Retinal pigment epithelial cell (primary cell): ENCODE data around the gene ZNF407.

ENCODE experiments used
- DNase-seq: peaks from one replicate; pipeline ENCODE4 v3.0.0-alpha.2; 2010; ENCODE audit warnings: low read depth
- H3K4me3 ChIP-seq: 2 replicates; pipeline ENCODE4 v1.5.1; 2011; ENCODE audit warnings: mild to moderate bottlenecking, low read length, control low read depth, moderate library complexity
- CTCF ChIP-seq: conservative IDR thresholded peaks from 2 replicates; pipeline ENCODE4 v1.5.1; 2011; ENCODE audit warnings: low read depth, low read length, control low read depth, inconsistent platforms

ZNF407 gene

GRCh38 chr18:74571895-74572680 lies 25.6 kb upstream of the ZNF407 start:
- no peak for TF ChIP-seq CTCF
- no peak overlapping the region for H3K4me3 ChIP-seq
- no peak for DNase-seq

GRCh38 chr18:74573053-74573452 lies 24.6 kb upstream of the ZNF407 start:
- TF ChIP-seq CTCF = no peak
- H3K4me3 ChIP-seq = no peak overlapping the region

GRCh38 chr18:74574916-74575315 lies 22.8 kb upstream of the ZNF407 start:
- no peak for TF ChIP-seq CTCF
- no peak for DNase-seq

More at GRCh38 chr18:74573053-74573452, 24.6 kb upstream of the ZNF407 start:
- DNase-seq = no peak

GRCh38 chr18:74577019-74577418 lies 20.7 kb upstream of the ZNF407 start:
- DNase-seq = no peak
- no peak overlapping the region for H3K4me3 ChIP-seq
- no peak for TF ChIP-seq CTCF

More at GRCh38 chr18:74574916-74575315, 22.8 kb upstream of the ZNF407 start:
- H3K4me3 ChIP-seq = no peak overlapping the region

GRCh38 chr18:74579496-74580065 lies 18.1 kb upstream of the ZNF407 start:
- no peak for TF ChIP-seq CTCF
- H3K4me3 ChIP-seq = no peak overlapping the region
- DNase-seq = no peak

- no peak for TF ChIP-seq CTCF
- DNase-seq = no peak
- no peak overlapping the region for H3K4me3 ChIP-seq
Observed at GRCh38 chr18:74582642-74583041, 15.0 kb upstream of the ZNF407 start.

- TF ChIP-seq CTCF = no peak
- H3K4me3 ChIP-seq = no peak overlapping the region
- no peak for DNase-seq
Observed at GRCh38 chr18:74587441-74587840, 10.2 kb upstream of the ZNF407 start.
